SK-N-SH treated with all-trans-retinoic acid at 6 μM for 48 hours (cell line): Measurements from ENCODE around the gene ILF3.
"Not testable (repeated sequence)": the region's sequence is repeated elsewhere in the genome, so short reads cannot be mapped to it uniquely, and the experiment has no call there.

ENCODE experiments used
- ATAC-seq: fragments of 200-7000 bp; cut with Tn5 transposase; 3 replicates; pipeline ENCODE4 v1.9.1; 2020; ENCODE audit warnings: mild to moderate bottlenecking, moderate library complexity
- ARNTL ChIP-seq: fragments of 450-650 bp; formaldehyde crosslinking; IDR thresholded peaks from 2 replicates; pipeline ENCODE4 v1.5.0; 2020; ENCODE audit warnings: low read depth, mild to moderate bottlenecking, moderate library complexity, borderline replicate concordance
- BACH2 ChIP-seq: fragments of 250-450 bp; sonication (Bioruptor Pico); IDR thresholded peaks from 2 replicates; pipeline ENCODE4 v1.9.0; 2021; ENCODE audit warnings: mild to moderate bottlenecking, borderline replicate concordance
- CREB5 ChIP-seq: fragments of 250-450 bp; sonication (Bioruptor Pico); IDR thresholded peaks from 2 replicates; pipeline ENCODE4 v1.5.1; 2020; ENCODE audit warnings: low read depth, mild to moderate bottlenecking, moderate library complexity
- CSDC2 ChIP-seq: fragments of 250-450 bp; sonication (Bioruptor Pico); IDR thresholded peaks from 2 replicates; pipeline ENCODE4 v1.5.0; 2020; ENCODE audit warnings: mild to moderate bottlenecking, moderate library complexity
- CSRNP3 ChIP-seq: fragments of 250-450 bp; sonication (Bioruptor Pico); IDR thresholded peaks from 2 replicates; pipeline ENCODE4 v1.5.1; 2021; ENCODE audit warnings: mild to moderate bottlenecking, moderate library complexity
- ISL1 ChIP-seq: fragments of 250-450 bp; sonication (Bioruptor Pico); IDR thresholded peaks from 2 replicates; pipeline ENCODE4 v2.1.2; 2022; ENCODE audit warnings: mild to moderate bottlenecking, moderate library complexity
- OSR1 ChIP-seq: fragments of 250-450 bp; sonication (Bioruptor Pico); IDR thresholded peaks from 2 replicates; pipeline ENCODE4 v1.8.0; 2022; ENCODE audit warnings: moderate library complexity, mild to moderate bottlenecking, inconsistent platforms
- PATZ1 ChIP-seq: fragments of 250-450 bp; sonication (Bioruptor Pico); IDR thresholded peaks from 2 replicates; pipeline ENCODE4 v1.8.0; 2020; ENCODE audit warnings: mild to moderate bottlenecking, moderate library complexity, borderline replicate concordance
- POU6F1 ChIP-seq: fragments of 250-450 bp; sonication (Bioruptor Pico); IDR thresholded peaks from 2 replicates; pipeline ENCODE4 v1.8.0; 2021; ENCODE audit warnings: low read depth, mild to moderate bottlenecking, moderate library complexity, borderline replicate concordance
- PPARA ChIP-seq: fragments of 250-450 bp; sonication (Bioruptor Pico); IDR thresholded peaks from 2 replicates; pipeline ENCODE4 v1.5.0; 2020; ENCODE audit warnings: mild to moderate bottlenecking, borderline replicate concordance
- TOX ChIP-seq: fragments of 250-450 bp; sonication (Bioruptor Pico); IDR thresholded peaks from 2 replicates; pipeline ENCODE4 v1.8.0; 2021; ENCODE audit warnings: mild to moderate bottlenecking, moderate library complexity, borderline replicate concordance
- TSHZ2 ChIP-seq: fragments of 250-450 bp; sonication (Bioruptor Pico); IDR thresholded peaks from 2 replicates; pipeline ENCODE4 v1.5.0; 2020; ENCODE audit warnings: mild to moderate bottlenecking, moderate library complexity
- ZFP3 ChIP-seq: fragments of 250-450 bp; sonication (Bioruptor Pico); IDR thresholded peaks from 2 replicates; pipeline ENCODE4 v1.5.0; 2020; ENCODE audit warnings: mild to moderate bottlenecking, moderate library complexity
- ZNF565 ChIP-seq: fragments of 450-650 bp; formaldehyde crosslinking; conservative IDR thresholded peaks from 2 replicates; pipeline ENCODE4 v1.5.0; 2020; ENCODE audit warnings: low read depth, mild to moderate bottlenecking, moderate library complexity
- ZNF70 ChIP-seq: fragments of 450-650 bp; formaldehyde crosslinking; IDR thresholded peaks from 2 replicates; pipeline ENCODE4 v1.5.0; 2020; ENCODE audit warnings: mild to moderate bottlenecking, moderate library complexity
- ZNF8 ChIP-seq: fragments of 450-650 bp; formaldehyde crosslinking; IDR thresholded peaks from 2 replicates; pipeline ENCODE4 v1.5.0; 2020; ENCODE audit warnings: mild to moderate bottlenecking, moderate library complexity

ILF3 gene

GRCh38 chr19:10675214-10675613 lies 21.1 kb downstream of the ILF3 start:
- ATAC-seq, result not testable (repeated sequence)

GRCh38 chr19:10677751-10678150 lies 23.6 kb downstream of the ILF3 start:
- no peak for ATAC-seq
- TF ChIP-seq BACH2 (no peak), ARNTL (CRISPR knock-in tag) (no peak), CSRNP3 (CRISPR knock-in tag) (no peak), ZFP3 (CRISPR knock-in tag) (no peak), PPARA (CRISPR knock-in tag) (no peak), ZNF565 (CRISPR knock-in tag) (no peak), CSDC2 (CRISPR knock-in tag) (no peak), CREB5 (no peak), PATZ1 (CRISPR knock-in tag) (no peak), ZNF70 (no peak), ISL1 (CRISPR knock-in tag) (no peak)

GRCh38 chr19:10678813-10679212 lies 24.7 kb downstream of the ILF3 start:
- TF ChIP-seq CSDC2 (CRISPR knock-in tag), result no peak
- no peak for TF ChIP-seq CSRNP3 (CRISPR knock-in tag)
- no peak for TF ChIP-seq ZNF70
- TF ChIP-seq ISL1 (CRISPR knock-in tag), result no peak
- TF ChIP-seq TOX, result no peak
- no peak for TF ChIP-seq OSR1 (CRISPR knock-in tag)
- no peak for TF ChIP-seq POU6F1 (CRISPR knock-in tag)
- no peak for ATAC-seq

- no peak for ATAC-seq
- TF ChIP-seq ZNF70 (no peak), POU6F1 (CRISPR knock-in tag) (no peak), OSR1 (CRISPR knock-in tag) (no peak)
Observed at GRCh38 chr19:10679743-10680142, 25.6 kb downstream of the ILF3 start.

- TF ChIP-seq PPARA (CRISPR knock-in tag), result no peak
- no peak for TF ChIP-seq ARNTL (CRISPR knock-in tag)
- TF ChIP-seq OSR1 (CRISPR knock-in tag), result no peak
- no peak for TF ChIP-seq TOX
- TF ChIP-seq PATZ1 (CRISPR knock-in tag), result no peak
- TF ChIP-seq TSHZ2 (CRISPR knock-in tag), result no peak
- no peak for TF ChIP-seq ZNF8 (CRISPR knock-in tag)
- TF ChIP-seq CREB5, result no peak
- TF ChIP-seq, all 23 proteins: peak for 0
- ATAC-seq, result no peak
Observed at GRCh38 chr19:10680545-10681135, 26.5 kb downstream of the ILF3 start.
